Prostate gland (tissue), 2 donors: ENCODE data around the gene SRP68.

Experiments used
- POLR2A ChIP-seq: fragments of 450-650 bp; IDR thresholded peaks from one replicate; pipeline ENCODE4 v1.6.1; 2016; ENCODE audit warnings: antibody characterized with exemption, mild to moderate bottlenecking
- TF ChIP-seq, protein P1 (sequence below), 4 experiments: fragments of 200-600 bp in 2 of 4; fragments of 450-650 bp in 2 of 4; sonication (generic) in 2 of 4; IDR thresholded peaks; 1 replicate in 3 of 4; 2 replicates in 1 of 4; pipeline ENCODE4 v1.5.1; 2016 to 2019; ENCODE audit warnings: antibody characterized with exemption in 4 of 4, mild to moderate bottlenecking in 2 of 4, moderate library complexity in 2 of 4

DNA sequence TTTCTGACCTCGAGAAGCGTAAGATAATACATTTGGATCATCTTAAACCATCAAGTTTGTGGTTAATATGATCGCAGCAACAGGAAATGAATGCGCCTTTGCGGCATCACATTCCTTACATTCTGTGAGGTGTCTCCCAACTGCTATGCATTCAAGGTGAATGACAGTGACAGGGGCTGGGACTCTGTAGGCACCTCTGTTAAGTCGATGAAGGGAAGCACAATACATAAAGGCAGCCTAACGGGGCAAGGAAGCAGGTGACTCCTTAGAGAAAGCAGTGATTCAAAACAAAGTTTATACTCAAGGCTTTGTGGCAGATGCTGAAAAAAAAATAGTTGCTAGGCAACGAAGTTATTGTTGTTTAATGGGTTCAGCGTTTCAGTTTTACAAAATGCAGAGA is 23.6 kb downstream of the SRP68 start:
- TF ChIP-seq, protein P1, sequence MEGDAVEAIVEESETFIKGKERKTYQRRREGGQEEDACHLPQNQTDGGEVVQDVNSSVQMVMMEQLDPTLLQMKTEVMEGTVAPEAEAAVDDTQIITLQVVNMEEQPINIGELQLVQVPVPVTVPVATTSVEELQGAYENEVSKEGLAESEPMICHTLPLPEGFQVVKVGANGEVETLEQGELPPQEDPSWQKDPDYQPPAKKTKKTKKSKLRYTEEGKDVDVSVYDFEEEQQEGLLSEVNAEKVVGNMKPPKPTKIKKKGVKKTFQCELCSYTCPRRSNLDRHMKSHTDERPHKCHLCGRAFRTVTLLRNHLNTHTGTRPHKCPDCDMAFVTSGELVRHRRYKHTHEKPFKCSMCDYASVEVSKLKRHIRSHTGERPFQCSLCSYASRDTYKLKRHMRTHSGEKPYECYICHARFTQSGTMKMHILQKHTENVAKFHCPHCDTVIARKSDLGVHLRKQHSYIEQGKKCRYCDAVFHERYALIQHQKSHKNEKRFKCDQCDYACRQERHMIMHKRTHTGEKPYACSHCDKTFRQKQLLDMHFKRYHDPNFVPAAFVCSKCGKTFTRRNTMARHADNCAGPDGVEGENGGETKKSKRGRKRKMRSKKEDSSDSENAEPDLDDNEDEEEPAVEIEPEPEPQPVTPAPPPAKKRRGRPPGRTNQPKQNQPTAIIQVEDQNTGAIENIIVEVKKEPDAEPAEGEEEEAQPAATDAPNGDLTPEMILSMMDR (IDR thresholded peaks at IDR 0.05), result no peak
- TF ChIP-seq POLR2A, result no peak
